M059J (cell line): ENCODE data around the gene SMPX. TPM values are rescaled to one million over a fixed set of nuclear protein-coding genes. Genes with fewer than 3 reads are reported as not detected.
A peak's percentile ranks its signal among the peaks of the same experiment; 100 is the strongest.
"Not testable (repeated sequence)": the region's sequence is repeated elsewhere in the genome, so short reads cannot be mapped to it uniquely, and the experiment has no call there.

Experiments used
- DNase-seq: peaks from one replicate; pipeline ENCODE4 v3.0.0-alpha.2; 2012; ENCODE audit warnings: low read depth
- total RNA-seq: library from RNA; depleted of rRNA; stranded (reverse); fragments of >200 nt; shearing (Covaris generic); gene quantifications from 2 replicates; pipeline ENCODE4 v1.2.3, GENCODE V29; 2014; rRNA removed

The SMPX gene
- 0.42 TPM in 1 of 2 replicates, not detected in the other for total RNA-seq

GRCh38 chrX:21757960-21758359 is at the start of gene SMPX:
Gene SMPX, minus strand, starts transcription at chrX:21758116. Its CDS starts 3,826 bp downstream, at chrX:21754290.
- no peak for DNase-seq

- peak; percentile 64 for DNase-seq
Measured at GRCh38 chrX:21806691-21807090, 48.8 kb upstream of the SMPX start.

- no peak for DNase-seq
Measured at GRCh38 chrX:21802839-21803238, 44.9 kb upstream of the SMPX start.

- DNase-seq = no peak
Measured at GRCh38 chrX:21802054-21802670, 44.2 kb upstream of the SMPX start.

GRCh38 chrX:21800344-21800770 is 42.4 kb upstream of the SMPX start:
- peak; percentile 71 for DNase-seq

GRCh38 chrX:21799767-21800166 is 41.9 kb upstream of the SMPX start:
- DNase-seq = no peak

- peak; percentile 95 for DNase-seq
Measured at GRCh38 chrX:21798677-21799219, 40.8 kb upstream of the SMPX start.

GRCh38 chrX:21781976-21782375 is 24.1 kb upstream of the SMPX start:
- no peak for DNase-seq

GRCh38 chrX:21781525-21781924 is 23.6 kb upstream of the SMPX start:
- DNase-seq = peak; percentile 68

- DNase-seq = no peak
Measured at GRCh38 chrX:21779095-21779494, 21.2 kb upstream of the SMPX start.

GRCh38 chrX:21778236-21778635 is 20.3 kb upstream of the SMPX start:
- DNase-seq = no peak

GRCh38 chrX:21775128-21775527 is 17.2 kb upstream of the SMPX start:
- not testable (repeated sequence) for DNase-seq

GRCh38 chrX:21773036-21773435 is 15.1 kb upstream of the SMPX start:
- DNase-seq = not testable (repeated sequence)

- peak; percentile 83 for DNase-seq
Measured at GRCh38 chrX:21770631-21771321, 12.9 kb upstream of the SMPX start.

- no peak for DNase-seq
Measured at GRCh38 chrX:21766101-21766500, 8.2 kb upstream of the SMPX start.

GRCh38 chrX:21764008-21764407 is 6.1 kb upstream of the SMPX start:
- DNase-seq = peak; percentile 12

- no peak for DNase-seq
Measured at GRCh38 chrX:21758488-21758887, 572 bp upstream of the SMPX start.

GRCh38 chrX:21756785-21757529 is 959 bp downstream of the SMPX start:
- no peak for DNase-seq

- DNase-seq = no peak
Measured at GRCh38 chrX:21749924-21750323, 8.0 kb downstream of the SMPX start.

- no peak for DNase-seq
Measured at GRCh38 chrX:21748235-21748634, 9.7 kb downstream of the SMPX start.

- no peak for DNase-seq
Measured at GRCh38 chrX:21747558-21747957, 10.4 kb downstream of the SMPX start.

- DNase-seq = peak; percentile 23
Measured at GRCh38 chrX:21745756-21746155, 12.2 kb downstream of the SMPX start.
